Diencephalon (tissue), 1 donor: ENCODE data around the gene OR2AJ1. TPM values are rescaled to one million over a fixed set of nuclear protein-coding genes. Genes with fewer than 3 reads are reported as not detected.

ENCODE experiments used
- total RNA-seq: library from RNA; depleted of rRNA; stranded (reverse); fragments of >200 nt; gene quantifications from one replicate; pipeline ENCODE4 v1.2.3, GENCODE V29; 2014

OR2AJ1 gene, protein sequence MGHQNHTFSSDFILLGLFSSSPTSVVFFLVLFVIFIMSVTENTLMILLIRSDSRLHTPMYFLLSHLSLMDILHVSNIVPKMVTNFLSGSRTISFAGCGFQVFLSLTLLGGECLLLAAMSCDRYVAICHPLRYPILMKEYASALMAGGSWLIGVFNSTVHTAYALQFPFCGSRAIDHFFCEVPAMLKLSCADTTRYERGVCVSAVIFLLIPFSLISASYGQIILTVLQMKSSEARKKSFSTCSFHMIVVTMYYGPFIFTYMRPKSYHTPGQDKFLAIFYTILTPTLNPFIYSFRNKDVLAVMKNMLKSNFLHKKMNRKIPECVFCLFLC
- total RNA-seq = not detected

DNA sequence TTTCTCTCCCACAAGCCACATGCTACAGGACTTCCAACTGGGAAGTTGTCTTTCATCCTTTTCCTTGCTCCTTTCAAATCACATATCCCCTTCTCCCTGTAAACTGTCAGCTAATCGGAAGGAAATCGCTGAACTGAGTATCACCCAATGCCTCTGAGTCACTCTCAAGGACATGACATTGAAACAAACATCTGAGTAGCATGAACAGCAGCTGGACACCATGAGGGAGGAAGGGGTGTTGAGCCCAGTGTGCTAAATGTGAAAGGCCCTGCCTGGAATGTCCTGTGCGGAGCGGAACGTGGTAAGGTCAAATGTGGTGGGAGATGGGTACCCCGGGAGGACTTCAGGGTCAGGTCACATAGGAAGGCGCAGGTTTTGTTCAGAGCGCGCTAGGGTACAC is at the start of gene OR2AJ1:
TSS of gene OR2AJ1 (plus strand) at position 22 of the 400 bp plus-strand sequence. CDS start 8,880 bp downstream, outside the sequence.

DNA sequence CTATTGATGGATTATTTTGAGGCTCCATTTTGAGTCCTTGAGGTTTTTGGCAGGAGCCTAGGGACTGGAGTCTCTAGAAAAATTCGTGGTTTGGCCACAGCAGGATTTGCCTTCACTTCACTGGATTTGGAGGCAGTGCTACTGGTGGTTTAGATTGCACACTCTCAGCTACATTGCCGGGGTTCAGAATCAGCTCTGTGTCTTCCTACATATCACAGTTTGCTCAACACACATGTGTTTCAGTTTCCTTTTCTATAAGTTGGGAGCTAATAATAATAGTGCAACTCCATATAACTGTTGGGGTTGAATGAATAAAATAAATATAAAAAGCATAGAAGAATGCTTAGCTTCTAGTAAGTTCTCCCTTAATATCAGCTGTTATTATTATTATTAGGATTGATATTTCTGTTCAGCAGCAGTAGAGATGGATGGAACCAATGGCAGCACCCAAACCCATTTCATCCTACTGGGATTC is 29.5 kb upstream of the OR2AJ1 start, which contains the start of gene OR2W3:
TSS of gene OR2W3 (plus strand) at position 425 of the 475 bp plus-strand sequence. CDS start at position 425, 0 bp downstream.

DNA sequence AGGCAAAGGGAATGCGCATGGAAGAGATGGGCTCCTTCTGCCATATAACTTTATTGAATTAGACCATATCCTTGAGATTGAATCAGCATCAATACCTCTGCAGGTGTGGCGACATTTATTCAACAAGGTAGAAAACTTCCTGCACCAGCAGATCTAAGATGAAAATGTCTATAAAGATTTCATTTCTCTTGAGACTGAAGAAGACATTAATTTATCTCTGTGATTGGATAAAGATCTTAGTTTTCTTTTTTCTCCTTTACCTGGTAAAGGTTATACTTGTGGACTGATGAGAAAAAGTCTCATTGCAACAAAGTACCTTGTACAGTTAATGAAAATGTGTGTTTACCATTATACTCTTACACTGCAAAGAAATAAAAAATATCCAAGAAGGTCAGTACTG is 4.7 kb upstream of the OR2AJ1 start, which contains the start of gene OR2T8:
TSS of gene OR2T8 (plus strand) at position 301 of the 400 bp plus-strand sequence. CDS start 766 bp downstream, outside the sequence.

DNA sequence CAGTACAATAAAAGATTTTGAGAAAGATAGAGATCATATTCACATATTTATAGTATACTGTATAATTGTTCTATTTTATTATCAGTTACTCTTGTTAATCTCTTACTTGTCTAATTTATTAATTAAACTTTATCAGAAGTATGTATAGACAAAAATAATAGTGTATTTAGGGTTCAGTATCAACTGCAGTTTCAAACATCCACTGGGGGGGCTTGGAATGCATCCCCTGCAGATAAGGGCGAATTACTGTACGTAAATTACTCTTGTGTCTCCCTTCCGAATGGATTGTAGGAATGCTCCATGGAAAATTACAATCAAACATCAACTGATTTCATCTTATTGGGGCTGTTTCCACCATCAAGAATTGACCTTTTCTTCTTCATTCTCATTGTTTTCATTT is 23.9 kb downstream of the OR2AJ1 start, which contains the start of gene OR2L8:
TSS of gene OR2L8 (plus strand) at position 301 of the 400 bp plus-strand sequence. CDS start at position 301, 0 bp downstream.

DNA sequence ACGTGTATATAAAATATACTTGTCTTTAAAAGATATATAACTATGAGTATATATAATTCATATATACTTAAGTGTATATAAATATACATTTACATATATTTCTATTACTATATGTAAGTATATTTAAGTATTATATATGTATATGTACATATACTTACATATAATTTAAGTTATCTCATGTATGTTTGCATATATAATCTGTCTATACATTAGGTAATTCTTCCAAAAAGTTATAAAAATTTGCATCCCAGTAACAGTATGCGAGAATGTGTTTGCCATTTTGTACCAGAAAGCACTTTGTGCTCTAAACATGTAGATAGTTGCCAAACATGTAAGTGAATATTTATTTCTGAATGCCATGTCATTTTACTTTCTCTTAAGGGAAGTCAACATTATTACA is 40.2 kb downstream of the OR2AJ1 start, which contains the start of gene OR2AK2:
TSS of gene OR2AK2 (plus strand) at position 301 of the 400 bp plus-strand sequence. CDS start 144 bp downstream, outside the sequence.

Other genes starting within 250 kb of the OR2AJ1 start
- not detected for gene OR13G1, start 245.2 kb upstream of the OR2AJ1 start, total RNA-seq
- not detected for gene OR6F1, start 208.2 kb upstream of the OR2AJ1 start, total RNA-seq
- gene OR14K1, start 186.3 kb upstream of the OR2AJ1 start, total RNA-seq = not detected
- not detected for gene OR14A2, start 176.7 kb upstream of the OR2AJ1 start, total RNA-seq
- not detected for gene OR1C1, start 164.3 kb upstream of the OR2AJ1 start, total RNA-seq
- gene OR14A16, start 100.8 kb upstream of the OR2AJ1 start, total RNA-seq = not detected
- not detected for gene OR11L1, start 83.0 kb upstream of the OR2AJ1 start, total RNA-seq
- gene TRIM58, start 67.7 kb upstream of the OR2AJ1 start, total RNA-seq = 8.3 TPM
- gene OR2W3, start 29.3 kb upstream of the OR2AJ1 start, total RNA-seq = 6.0 TPM
- gene OR2T8, start 4.6 kb upstream of the OR2AJ1 start, total RNA-seq = not detected
- 2.5 TPM for gene OR2L8, start 24.0 kb downstream of the OR2AJ1 start, total RNA-seq
- 2.1 TPM for gene OR2AK2, start 40.3 kb downstream of the OR2AJ1 start, total RNA-seq
- gene OR2L5, start 88.8 kb downstream of the OR2AJ1 start, total RNA-seq = 1.8 TPM
- gene OR2L2, start 105.2 kb downstream of the OR2AJ1 start, total RNA-seq = 0.92 TPM
- 0.92 TPM for gene OR2L3, start 121.9 kb downstream of the OR2AJ1 start, total RNA-seq
- gene OR2L13, start 170.3 kb downstream of the OR2AJ1 start, total RNA-seq = 5.5 TPM
- gene OR2M5, start 220.3 kb downstream of the OR2AJ1 start, total RNA-seq = not detected
- not detected for gene OR2M2, start 249.9 kb downstream of the OR2AJ1 start, total RNA-seq